Smooth muscle cell (in vitro differentiated cells): Measurements from ENCODE around the gene TMEM131. TPM values are rescaled to one million over a fixed set of nuclear protein-coding genes. Genes with fewer than 3 reads are reported as not detected.

Experiments used
- DNase-seq: peaks from one replicate; lab custom pipeline; 2025; ENCODE audit not compliant: unreplicated experiment; lab: John Stamatoyannopoulos, UW
- H2AFZ ChIP-seq: fragments of 200-600 bp; sonication (generic); 2 replicates; pipeline ENCODE4 v1.6.0; 2016; ENCODE audit warnings: antibody characterized with exemption, low read depth, mild to moderate bottlenecking
- H3F3A ChIP-seq: fragments of 200-600 bp; sonication (generic); 2 replicates; pipeline ENCODE4 v1.6.0; 2017; ENCODE audit warnings: antibody characterized with exemption, low read depth
- H3K27ac ChIP-seq: fragments of 200-600 bp; sonication (generic); 2 replicates; pipeline ENCODE4 v1.5.1; 2016; ENCODE audit warnings: low read depth, mild to moderate bottlenecking
- H3K27me3 ChIP-seq: fragments of 200-600 bp; sonication (generic); 2 replicates; pipeline ENCODE4 v1.6.1; 2016; ENCODE audit warnings: low read depth, mild to moderate bottlenecking
- H3K36me3 ChIP-seq: fragments of 200-600 bp; sonication (generic); 2 replicates; pipeline ENCODE4 v1.5.1; 2016; ENCODE audit warnings: low read depth
- H3K4me1 ChIP-seq: fragments of 200-600 bp; sonication (generic); 2 replicates; pipeline ENCODE4 v1.5.1; 2016; ENCODE audit warnings: low read depth
- H3K4me2 ChIP-seq: fragments of 200-600 bp; sonication (generic); 2 replicates; pipeline ENCODE4 v1.6.0; 2016; ENCODE audit warnings: mild to moderate bottlenecking
- H3K4me3 ChIP-seq: fragments of 200-600 bp; sonication (generic); 2 replicates; pipeline ENCODE4 v1.5.1; 2016; ENCODE audit warnings: mild to moderate bottlenecking
- H3K79me2 ChIP-seq: fragments of 200-600 bp; sonication (generic); 2 replicates; pipeline ENCODE4 v1.6.0; 2016; ENCODE audit warnings: low read depth, mild to moderate bottlenecking
- H3K9ac ChIP-seq: fragments of 200-600 bp; sonication (generic); 2 replicates; pipeline ENCODE4 v1.6.0; 2016; ENCODE audit warnings: low read depth
- H3K9me3 ChIP-seq: fragments of 200-600 bp; sonication (generic); replicated peaks from 2 replicates; pipeline ENCODE4 v1.5.1; 2016; ENCODE audit warnings: low read depth
- H4K20me1 ChIP-seq: fragments of 200-600 bp; sonication (generic); 2 replicates; pipeline ENCODE4 v1.6.0; 2016; ENCODE audit warnings: low read depth
- WGBS: methylation state at CpG from one replicate; pipeline ENCODE4 v1.1.7; 2016; ENCODE audit warnings: low lambda C conversion rate; 5-methylcytosine and 5-hydroxymethylcytosine counted together
- polyA plus RNA-seq: library from polyadenylated mRNA; unstranded; fragments of >200 nt; fragmentation: Nextera tagmentation; extraction: Ambion mirVana; gene quantifications from 2 replicates; pipeline ENCODE4 v1.2.1, GENCODE V29; 2016
- total RNA-seq: library from RNA; depleted of rRNA; stranded (reverse); fragments of >200 nt; gene quantifications from 2 replicates; pipeline ENCODE4 v1.2.3, GENCODE V29; 2014
- TF ChIP-seq, protein P1 (sequence below): fragments of 200-600 bp; sonication (generic); IDR thresholded peaks from 2 replicates; pipeline ENCODE4 v1.5.1; 2017; ENCODE audit warnings: borderline replicate concordance, mild to moderate bottlenecking, antibody characterized with exemption; ENCODE audit not compliant: insufficient read depth, poor library complexity, severe bottlenecking

TMEM131 gene
- total and polyA plus RNA-seq, 2 experiments from 2014 or later = 16.7 to 32.3 TPM

DNA sequence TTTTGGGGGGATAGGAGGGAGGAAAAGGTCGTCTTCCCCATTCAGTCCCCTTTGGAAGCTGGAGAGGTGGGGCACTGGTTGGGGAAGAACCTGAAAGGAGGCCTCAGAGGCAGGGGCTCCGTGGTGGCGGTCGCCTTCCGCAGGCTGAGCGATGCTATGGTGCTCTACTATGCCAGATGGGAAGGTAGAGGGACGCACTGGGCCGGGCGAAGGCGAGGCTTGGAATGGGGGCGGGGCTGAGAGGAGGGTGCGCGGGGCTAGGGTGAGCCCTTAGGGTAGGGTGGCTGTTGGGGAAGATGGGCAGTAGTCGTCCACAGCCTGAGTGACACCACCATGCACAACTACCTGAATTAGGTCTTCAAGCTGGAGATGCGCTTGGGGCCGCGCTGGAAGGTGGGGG lies 271.2 kb downstream of the TMEM131 start:
- no peaks in the 10 kb centered on the region for H3K79me2 ChIP-seq
- H3K4me2 ChIP-seq = no peak overlapping the region
- no peaks in the 10 kb centered on the region for H3F3A ChIP-seq
- H3K9me3 ChIP-seq = no peaks in the 10 kb centered on the region
- no peaks in the 10 kb centered on the region for H3K36me3 ChIP-seq
- TF ChIP-seq, protein P1, sequence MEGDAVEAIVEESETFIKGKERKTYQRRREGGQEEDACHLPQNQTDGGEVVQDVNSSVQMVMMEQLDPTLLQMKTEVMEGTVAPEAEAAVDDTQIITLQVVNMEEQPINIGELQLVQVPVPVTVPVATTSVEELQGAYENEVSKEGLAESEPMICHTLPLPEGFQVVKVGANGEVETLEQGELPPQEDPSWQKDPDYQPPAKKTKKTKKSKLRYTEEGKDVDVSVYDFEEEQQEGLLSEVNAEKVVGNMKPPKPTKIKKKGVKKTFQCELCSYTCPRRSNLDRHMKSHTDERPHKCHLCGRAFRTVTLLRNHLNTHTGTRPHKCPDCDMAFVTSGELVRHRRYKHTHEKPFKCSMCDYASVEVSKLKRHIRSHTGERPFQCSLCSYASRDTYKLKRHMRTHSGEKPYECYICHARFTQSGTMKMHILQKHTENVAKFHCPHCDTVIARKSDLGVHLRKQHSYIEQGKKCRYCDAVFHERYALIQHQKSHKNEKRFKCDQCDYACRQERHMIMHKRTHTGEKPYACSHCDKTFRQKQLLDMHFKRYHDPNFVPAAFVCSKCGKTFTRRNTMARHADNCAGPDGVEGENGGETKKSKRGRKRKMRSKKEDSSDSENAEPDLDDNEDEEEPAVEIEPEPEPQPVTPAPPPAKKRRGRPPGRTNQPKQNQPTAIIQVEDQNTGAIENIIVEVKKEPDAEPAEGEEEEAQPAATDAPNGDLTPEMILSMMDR = no peak
- no peak overlapping the region for H3K4me3 ChIP-seq
- WGBS = 91% methylated on average over 17 of the region's 17 CpGs
- H3K4me1 ChIP-seq = no peaks in the 10 kb centered on the region
- H3K27me3 ChIP-seq = no peaks in the 10 kb centered on the region
- no peak overlapping the region for H3K27ac ChIP-seq
- DNase-seq = no peak
- H4K20me1 ChIP-seq = no peaks in the 10 kb centered on the region
- no peak overlapping the region for H2AFZ ChIP-seq
- no peak overlapping the region for H3K9ac ChIP-seq

- TF ChIP-seq, protein P1 = no peak
- Histone ChIP-seq H3K36me3 (no peaks in the 10 kb centered on the region), H2AFZ (no peak overlapping the region), H3K4me1 (no peaks in the 10 kb centered on the region), H3K27ac (no peak overlapping the region), H3K4me3 (no peak overlapping the region), H3K9ac (no peak overlapping the region), H3K27me3 (no peaks in the 10 kb centered on the region), H4K20me1 (no peaks in the 10 kb centered on the region), H3K9me3 (no peaks in the 10 kb centered on the region), H3K79me2 (no peaks in the 10 kb centered on the region), H3K4me2 (no peak overlapping the region), H3F3A (no peaks in the 10 kb centered on the region)
- DNase-seq = no peak
- WGBS = 99% methylated on average over 41 of the region's 41 CpGs
Measured at GRCh38 chr2:97724073-97724410, 271.7 kb downstream of the TMEM131 start.

- 97% methylated on average over 37 of the region's 37 CpGs for WGBS
- TF ChIP-seq, protein P1 = no peak
- Histone ChIP-seq H3K27ac (no peak overlapping the region), H3K27me3 (no peaks in the 10 kb centered on the region), H3F3A (no peaks in the 10 kb centered on the region), H3K9ac (no peak overlapping the region), H3K36me3 (no peaks in the 10 kb centered on the region), H3K4me2 (no peak overlapping the region), H2AFZ (no peak overlapping the region), H4K20me1 (no peaks in the 10 kb centered on the region), H3K9me3 (no peaks in the 10 kb centered on the region), H3K4me3 (no peak overlapping the region), H3K79me2 (no peaks in the 10 kb centered on the region), H3K4me1 (no peaks in the 10 kb centered on the region)
- no peak for DNase-seq
Measured at GRCh38 chr2:97723156-97724072, 272.3 kb downstream of the TMEM131 start.

- no peaks in the 10 kb centered on the region for H3K9me3 ChIP-seq
- DNase-seq = no peak
- no peaks in the 10 kb centered on the region for H4K20me1 ChIP-seq
- H3F3A ChIP-seq = no peaks in the 10 kb centered on the region
- H3K4me2 ChIP-seq = no peak overlapping the region
- TF ChIP-seq, protein P1 = no peak
- WGBS = 79% methylated on average over 6 of the region's 6 CpGs
- no peak overlapping the region for H2AFZ ChIP-seq
- H3K9ac ChIP-seq = no peak overlapping the region
- no peak overlapping the region for H3K27ac ChIP-seq
- H3K4me3 ChIP-seq = no peak overlapping the region
- H3K27me3 ChIP-seq = no peaks in the 10 kb centered on the region
- no peaks in the 10 kb centered on the region for H3K79me2 ChIP-seq
- H3K36me3 ChIP-seq = no peaks in the 10 kb centered on the region
- no peaks in the 10 kb centered on the region for H3K4me1 ChIP-seq
Measured at GRCh38 chr2:97722227-97722626, 273.5 kb downstream of the TMEM131 start.
